Ishikawa (cell line): ENCODE measurements around the gene DAAM1.

Experiments used
- CEBPB ChIP-seq: IDR thresholded peaks from 2 replicates; pipeline ENCODE4 v1.6.1; 2012
- CREB1 ChIP-seq: IDR thresholded peaks from 2 replicates; pipeline ENCODE4 v1.6.1; 2012; ENCODE audit warnings: low read depth
- EGR1 ChIP-seq: IDR thresholded peaks from 2 replicates; pipeline ENCODE4 v1.6.1; 2012
- EP300 ChIP-seq: IDR thresholded peaks from 2 replicates; pipeline ENCODE4 v1.6.1; 2012; ENCODE audit warnings: borderline replicate concordance
- FOXM1 ChIP-seq: IDR thresholded peaks from 2 replicates; pipeline ENCODE4 v1.6.1; 2012; ENCODE audit warnings: low read depth, borderline replicate concordance
- MAX ChIP-seq: IDR thresholded peaks from 2 replicates; pipeline ENCODE4 v1.6.1; 2012
- NFIC ChIP-seq: IDR thresholded peaks from 2 replicates; pipeline ENCODE4 v1.6.1; 2012
- RAD21 ChIP-seq: IDR thresholded peaks from 2 replicates; pipeline ENCODE4 v1.6.1; 2012; ENCODE audit warnings: low read depth
- REST ChIP-seq: IDR thresholded peaks from 2 replicates; pipeline ENCODE4 v1.6.1; 2012; ENCODE audit warnings: low read depth, mild to moderate bottlenecking
- TAF1 ChIP-seq: IDR thresholded peaks from 2 replicates; pipeline ENCODE4 v1.6.1; 2012; ENCODE audit warnings: low read depth, mild to moderate bottlenecking
- TCF12 ChIP-seq: IDR thresholded peaks from 2 replicates; pipeline ENCODE4 v1.6.1; 2012; ENCODE audit warnings: low read depth
- TEAD4 ChIP-seq: IDR thresholded peaks from 2 replicates; pipeline ENCODE4 v1.6.1; 2012
- USF1 ChIP-seq: IDR thresholded peaks from 2 replicates; pipeline ENCODE4 v1.6.1; 2012
- YY1 ChIP-seq: IDR thresholded peaks from 2 replicates; pipeline ENCODE4 v1.6.1; 2012; ENCODE audit warnings: low read depth
- ZBTB7A ChIP-seq: IDR thresholded peaks from 2 replicates; pipeline ENCODE4 v1.6.1; 2012; ENCODE audit warnings: low read depth

Gene DAAM1

GRCh38 chr14:59208224-59208814 lies 19.9 kb downstream of the DAAM1 start:
- no peak for TF ChIP-seq TCF12
- no peak for TF ChIP-seq USF1
- TF ChIP-seq REST = no peak
- TF ChIP-seq TEAD4 = no peak
- TF ChIP-seq MAX = no peak
- TF ChIP-seq FOXM1 = no peak
- no peak for TF ChIP-seq NFIC
- no peak for TF ChIP-seq RAD21
- no peak for TF ChIP-seq YY1
- TF ChIP-seq CEBPB = no peak
- TF ChIP-seq TAF1 = no peak
- no peak for TF ChIP-seq EP300
- no peak for TF ChIP-seq EGR1
- no peak for TF ChIP-seq ZBTB7A
- no peak for TF ChIP-seq CREB1

- TF ChIP-seq CEBPB (no peak), FOXM1 (no peak), REST (no peak), YY1 (no peak), ZBTB7A (no peak), USF1 (no peak), TEAD4 (no peak), EP300 (no peak), EGR1 (no peak), CREB1 (no peak), RAD21 (no peak), NFIC (no peak), TAF1 (no peak), TCF12 (no peak), MAX (no peak)
Measured at GRCh38 chr14:59208954-59209353, 20.5 kb downstream of the DAAM1 start.

- TF ChIP-seq RAD21 = no peak
- TF ChIP-seq TEAD4 = no peak
- TF ChIP-seq YY1 = no peak
- TF ChIP-seq ZBTB7A = no peak
- no peak for TF ChIP-seq TAF1
- TF ChIP-seq TCF12 = no peak
- TF ChIP-seq EP300 = no peak
- TF ChIP-seq EGR1 = no peak
- no peak for TF ChIP-seq FOXM1
- no peak for TF ChIP-seq REST
- TF ChIP-seq CEBPB = no peak
- no peak for TF ChIP-seq USF1
- no peak for TF ChIP-seq NFIC
- no peak for TF ChIP-seq MAX
- no peak for TF ChIP-seq CREB1
Measured at GRCh38 chr14:59210621-59211020, 22.2 kb downstream of the DAAM1 start.
